H9 (cell line): ENCODE results near the gene FAM210A. TPM values are rescaled to one million over a fixed set of nuclear protein-coding genes. Genes with fewer than 3 reads are reported as not detected.

Source experiments
- DNase-seq: peaks from one replicate; pipeline ENCODE4 v3.0.0-alpha.2; 2017
- H2AFZ ChIP-seq: one replicate; pipeline ENCODE4 v1.6.1; 2013; ENCODE audit warnings: mild to moderate bottlenecking, low read length, control low read depth, moderate library complexity
- H2AK5ac ChIP-seq: 2 replicates; pipeline ENCODE4 v1.6.1; 2013; ENCODE audit warnings: low read length, control low read depth, mixed read lengths; ENCODE audit not compliant: insufficient read length
- H2BK120ac ChIP-seq: one replicate; pipeline ENCODE4 v1.6.1; 2013; ENCODE audit warnings: low read depth, mild to moderate bottlenecking, low read length, control low read depth, inconsistent platforms; ENCODE audit not compliant: poor library complexity, severe bottlenecking
- H2BK12ac ChIP-seq: 2 replicates; pipeline ENCODE4 v1.6.1; 2013; ENCODE audit warnings: low read length, control low read depth, mixed read lengths, low read depth; ENCODE audit not compliant: insufficient read length
- H2BK15ac ChIP-seq: 2 replicates; pipeline ENCODE4 v1.6.1; 2013; ENCODE audit warnings: low read depth, low read length, control low read depth
- H2BK20ac ChIP-seq: one replicate; pipeline ENCODE4 v1.6.1; 2013; ENCODE audit warnings: low read depth, mild to moderate bottlenecking, low read length, control low read depth, inconsistent platforms; ENCODE audit not compliant: poor library complexity, severe bottlenecking
- H2BK5ac ChIP-seq: 2 replicates; pipeline ENCODE4 v1.6.1; 2013; ENCODE audit warnings: low read length, control low read depth, mixed read lengths; ENCODE audit not compliant: insufficient read length
- H3K14ac ChIP-seq: 2 replicates; pipeline ENCODE4 v1.6.1; 2013; ENCODE audit warnings: low read length, control low read depth; ENCODE audit not compliant: insufficient read depth
- H3K18ac ChIP-seq: 2 replicates; pipeline ENCODE4 v1.6.1; 2013; ENCODE audit warnings: low read depth, mild to moderate bottlenecking, mixed read lengths, low read length, control low read depth; ENCODE audit not compliant: insufficient read length
- H3K23ac ChIP-seq: 2 replicates; pipeline ENCODE4 v1.6.1; 2013; ENCODE audit warnings: low read length, control low read depth, mixed read lengths, low read depth; ENCODE audit not compliant: insufficient read length
- H3K23me2 ChIP-seq: 2 replicates; pipeline ENCODE4 v1.6.1; 2013; ENCODE audit warnings: low read depth, mild to moderate bottlenecking, mixed read lengths, low read length, control low read depth; ENCODE audit not compliant: insufficient read length, poor library complexity, severe bottlenecking
- H3K27ac ChIP-seq: 2 replicates; pipeline ENCODE4 v1.5.1; 2013; ENCODE audit warnings: low read length, control low read depth, mixed read lengths, low read depth; ENCODE audit not compliant: insufficient read length
- H3K27me3 ChIP-seq: 2 replicates; pipeline ENCODE4 v1.6.1; 2013; ENCODE audit warnings: low read length, control low read depth, inconsistent platforms; ENCODE audit not compliant: insufficient read depth
- H3K4ac ChIP-seq: 2 replicates; pipeline ENCODE4 v1.6.1; 2013; ENCODE audit warnings: low read depth, mild to moderate bottlenecking, control low read depth, inconsistent platforms, low read length, moderate library complexity
- H3K4me1 ChIP-seq: 2 replicates; pipeline ENCODE4 v1.6.1; 2013; ENCODE audit warnings: low read length, control low read depth, inconsistent platforms; ENCODE audit not compliant: insufficient read depth
- H3K4me2 ChIP-seq: 2 replicates; pipeline ENCODE4 v1.6.1; 2013; ENCODE audit warnings: low read length, control low read depth, mixed read lengths; ENCODE audit not compliant: insufficient read length, insufficient read depth
- H3K56ac ChIP-seq: 2 replicates; pipeline ENCODE4 v1.6.1; 2013; ENCODE audit warnings: low read depth, mild to moderate bottlenecking, mixed read lengths, low read length, control low read depth; ENCODE audit not compliant: insufficient read length
- H3K79me1 ChIP-seq: 2 replicates; pipeline ENCODE4 v1.6.1; 2013; ENCODE audit warnings: low read depth, mild to moderate bottlenecking, moderate library complexity, low read length, control low read depth, inconsistent platforms; ENCODE audit not compliant: insufficient read depth, poor library complexity, severe bottlenecking
- H3K79me2 ChIP-seq: 2 replicates; pipeline ENCODE4 v1.6.1; 2013; ENCODE audit warnings: low read length, control low read depth, inconsistent platforms; ENCODE audit not compliant: insufficient read depth
- H3K9ac ChIP-seq: 2 replicates; pipeline ENCODE4 v1.6.1; 2013; ENCODE audit warnings: low read length, control low read depth, mixed read lengths; ENCODE audit not compliant: insufficient read length; ENCODE audit errors: extremely low read depth
- H3K9me3 ChIP-seq: one replicate; pipeline ENCODE4 v1.6.1; 2013; ENCODE audit warnings: low read depth, low read length, inconsistent platforms; ENCODE audit not compliant: control insufficient read depth
- H3T11ph ChIP-seq: one replicate; pipeline ENCODE4 v1.6.1; 2013; ENCODE audit warnings: mild to moderate bottlenecking, low read length, control low read depth, inconsistent platforms
- H4K20me1 ChIP-seq: one replicate; pipeline ENCODE4 v1.6.1; 2013; ENCODE audit not compliant: control insufficient read depth, insufficient read length, insufficient read depth
- H4K5ac ChIP-seq: 2 replicates; pipeline ENCODE4 v1.6.1; 2013; ENCODE audit warnings: low read depth, mild to moderate bottlenecking, mixed read lengths, low read length, control low read depth; ENCODE audit not compliant: insufficient read length
- H4K8ac ChIP-seq: replicated peaks from 2 replicates; pipeline ENCODE4 v1.6.1; 2013; ENCODE audit warnings: low read length, control low read depth, mixed read lengths, low read depth; ENCODE audit not compliant: insufficient read length
- H4K91ac ChIP-seq: 2 replicates; pipeline ENCODE4 v1.6.1; 2013; ENCODE audit warnings: low read depth, mild to moderate bottlenecking, moderate library complexity, mixed read lengths, low read length, control low read depth; ENCODE audit not compliant: insufficient read length
- H3K27ac Mint-ChIP-seq, 3 experiments: 2 replicates in 2 of 3; 3 replicates in 1 of 3; pipeline ENCODE4 v1.8.0; 2020 to 2021; ENCODE audit warnings: mixed read lengths in 3 of 3, mild to moderate bottlenecking in 1 of 3, moderate library complexity in 1 of 3
- H3K27me3 Mint-ChIP-seq: 2 replicates; pipeline ENCODE4 v1.8.0; 2021; ENCODE audit warnings: low read depth, mild to moderate bottlenecking, moderate library complexity, mixed read lengths
- H3K36me3 Mint-ChIP-seq, 3 experiments: 2 replicates in 2 of 3; 3 replicates in 1 of 3; pipeline ENCODE4 v1.8.0; 2020 to 2021; ENCODE audit warnings: low read depth in 3 of 3, mixed read lengths in 3 of 3; ENCODE audit not compliant: insufficient read depth in 1 of 3
- H3K4me1 Mint-ChIP-seq, 2 experiments: 2 replicates each; pipeline ENCODE4 v1.8.0; 2020; ENCODE audit warnings: mixed read lengths in 2 of 2
- H3K4me3 Mint-ChIP-seq, 2 experiments: 2 replicates in 1 of 2; 3 replicates in 1 of 2; pipeline ENCODE4 v1.8.0; 2020 to 2021; ENCODE audit warnings: mild to moderate bottlenecking in 2 of 2, mixed read lengths in 2 of 2, moderate library complexity in 1 of 2
- H3K9me3 Mint-ChIP-seq, 2 experiments: 2 replicates in 1 of 2; 3 replicates in 1 of 2; pipeline ENCODE4 v1.8.0; 2020; ENCODE audit warnings: mild to moderate bottlenecking in 2 of 2, mixed read lengths in 2 of 2, moderate library complexity in 1 of 2
- WGBS: extraction: QIAGEN DNeasy Blood & Tissue Kit; methylation state at CpG from one replicate; pipeline ENCODE4 v1.1.7; 2013; ENCODE audit warnings: missing lambda C conversion rate, low lambda C conversion rate, mixed read lengths; ENCODE audit not compliant: insufficient read length; ENCODE audit errors: extremely low coverage; 5-methylcytosine and 5-hydroxymethylcytosine counted together
- total RNA-seq: library from RNA; stranded (reverse); gene quantifications from 2 replicates; pipeline ENCODE4 v1.2.1, GENCODE V29; 2021
- TF ChIP-seq, protein P1 (sequence below): fragments of 200-600 bp; sonication (generic); conservative IDR thresholded peaks from 3 replicates; pipeline ENCODE4 v1.8.0; 2021; ENCODE audit warnings: antibody characterized with exemption, mild to moderate bottlenecking

FAM210A gene
- total RNA-seq, 1 experiment from 2014 or later = 22.5 TPM

DNA sequence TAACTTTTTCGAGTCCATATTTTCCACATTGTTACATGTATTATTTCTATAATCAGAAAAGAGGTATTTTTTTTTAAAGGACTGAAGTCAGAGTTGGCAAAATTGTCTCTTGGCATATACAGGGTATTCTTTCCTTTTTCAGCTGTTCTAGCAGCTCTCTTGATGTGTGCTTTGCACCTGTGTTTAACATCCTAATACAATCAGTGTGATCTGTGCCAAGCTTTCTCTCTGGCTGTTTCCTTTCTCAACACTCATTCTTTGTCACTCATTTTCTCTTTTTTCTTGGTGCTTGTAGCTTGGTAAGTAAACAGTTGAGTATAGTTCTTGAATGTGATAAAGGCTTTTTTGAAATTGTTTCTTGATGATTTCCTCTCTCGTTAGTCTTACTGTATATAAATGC lies 9.3 kb upstream of the FAM210A start:
- H4K8ac ChIP-seq = no peak overlapping the region
- no peaks in the 10 kb centered on the region for H3K9me3 ChIP-seq
- no peak overlapping the region for H2BK20ac ChIP-seq
- H3K56ac ChIP-seq = no peak overlapping the region
- no peak overlapping the region for H3K14ac ChIP-seq
- H4K5ac ChIP-seq = no peak overlapping the region
- Mint-ChIP-seq H3K4me3 (no peak overlapping the region), H3K27ac (no peak overlapping the region), H3K27me3 (no peaks in the 10 kb centered on the region), H3K36me3 (peaks cover 38 to 71% (median 68%) of the 10 kb centered on the region in 3 experiments), H3K4me1 (no peaks in the 10 kb centered on the region), H3K9me3 (no peaks in the 10 kb centered on the region)
- H4K20me1 ChIP-seq = no peaks in the 10 kb centered on the region
- no peak overlapping the region for H4K91ac ChIP-seq
- H3K27ac ChIP-seq = no peak overlapping the region
- H3K4me2 ChIP-seq = no peak overlapping the region
- TF ChIP-seq, protein P1, sequence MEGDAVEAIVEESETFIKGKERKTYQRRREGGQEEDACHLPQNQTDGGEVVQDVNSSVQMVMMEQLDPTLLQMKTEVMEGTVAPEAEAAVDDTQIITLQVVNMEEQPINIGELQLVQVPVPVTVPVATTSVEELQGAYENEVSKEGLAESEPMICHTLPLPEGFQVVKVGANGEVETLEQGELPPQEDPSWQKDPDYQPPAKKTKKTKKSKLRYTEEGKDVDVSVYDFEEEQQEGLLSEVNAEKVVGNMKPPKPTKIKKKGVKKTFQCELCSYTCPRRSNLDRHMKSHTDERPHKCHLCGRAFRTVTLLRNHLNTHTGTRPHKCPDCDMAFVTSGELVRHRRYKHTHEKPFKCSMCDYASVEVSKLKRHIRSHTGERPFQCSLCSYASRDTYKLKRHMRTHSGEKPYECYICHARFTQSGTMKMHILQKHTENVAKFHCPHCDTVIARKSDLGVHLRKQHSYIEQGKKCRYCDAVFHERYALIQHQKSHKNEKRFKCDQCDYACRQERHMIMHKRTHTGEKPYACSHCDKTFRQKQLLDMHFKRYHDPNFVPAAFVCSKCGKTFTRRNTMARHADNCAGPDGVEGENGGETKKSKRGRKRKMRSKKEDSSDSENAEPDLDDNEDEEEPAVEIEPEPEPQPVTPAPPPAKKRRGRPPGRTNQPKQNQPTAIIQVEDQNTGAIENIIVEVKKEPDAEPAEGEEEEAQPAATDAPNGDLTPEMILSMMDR = no peak
- H3K9ac ChIP-seq = no peak overlapping the region
- H2BK12ac ChIP-seq = no peak overlapping the region
- H3K23ac ChIP-seq = no peak overlapping the region
- H3T11ph ChIP-seq = no peak overlapping the region
- H3K79me1 ChIP-seq = peaks cover 7% of the 10 kb centered on the region
- H3K27me3 ChIP-seq = no peaks in the 10 kb centered on the region
- no peak overlapping the region for H2AFZ ChIP-seq
- WGBS = no CpG with 5 or more reads among the region's 2 CpGs
- H3K4me1 ChIP-seq = no peaks in the 10 kb centered on the region
- no peak overlapping the region for H2AK5ac ChIP-seq
- H2BK15ac ChIP-seq = no peak overlapping the region
- H2BK120ac ChIP-seq = no peak overlapping the region
- no peak overlapping the region for H2BK5ac ChIP-seq
- H3K18ac ChIP-seq = no peak overlapping the region
- no peak for DNase-seq
- no peaks in the 10 kb centered on the region for H3K23me2 ChIP-seq
- no peak overlapping the region for H3K4ac ChIP-seq
- H3K79me2 ChIP-seq = peaks cover 3% of the 10 kb centered on the region
